Spleen (tissue), 11 donors: ENCODE data around the gene EVI5. TPM values are rescaled to one million over a fixed set of nuclear protein-coding genes. Genes with fewer than 3 reads are reported as not detected.

Experiments used
- DNase-seq: peaks from one replicate; pipeline ENCODE4 v3.0.0-alpha.2; 2020
- H3K27ac ChIP-seq, 8 donors: fragments of 200-600 bp; sonication (generic) in 7 of 8; 1 replicate in 4 of 8; 2 replicates in 4 of 8; pipeline versions ENCODE4 v1.5.0 to v1.8.0; 2016 to 2021; ENCODE audit warnings: inconsistent platforms in 4 of 8, mild to moderate bottlenecking in 4 of 8, moderate library complexity in 1 of 8
- H3K27me3 ChIP-seq, 7 donors: fragments of 200-600 bp; sonication (generic) in 6 of 7; replicated peaks in 1 of 7; 1 replicate in 4 of 7; 2 replicates in 3 of 7; pipeline versions ENCODE4 v1.5.0 to v1.8.0; 2016 to 2021; ENCODE audit warnings: inconsistent platforms in 3 of 7, mild to moderate bottlenecking in 1 of 7
- H3K36me3 ChIP-seq, 6 donors: fragments of 200-600 bp; sonication (generic) in 5 of 6; 1 replicate in 4 of 6; 2 replicates in 2 of 6; pipeline versions ENCODE4 v1.5.0 to v1.8.0; 2016 to 2021; ENCODE audit warnings: inconsistent platforms in 2 of 6
- H3K4me1 ChIP-seq, 6 donors: fragments of 200-600 bp; sonication (generic) in 5 of 6; 1 replicate in 3 of 6; 2 replicates in 3 of 6; pipeline versions ENCODE4 v1.5.0 to v1.8.0; 2016 to 2021; ENCODE audit warnings: inconsistent platforms in 3 of 6
- H3K4me3 ChIP-seq, 8 donors: fragments of 200-600 bp; sonication (generic) in 7 of 8; 1 replicate in 4 of 8; 2 replicates in 4 of 8; pipeline versions ENCODE4 v1.5.0 to v1.8.0; 2016 to 2021; ENCODE audit warnings: inconsistent platforms in 4 of 8, mild to moderate bottlenecking in 4 of 8, moderate library complexity in 2 of 8
- H3K9me3 ChIP-seq, 8 donors: fragments of 200-600 bp; sonication (generic) in 7 of 8; 1 replicate in 4 of 8; 2 replicates in 4 of 8; pipeline versions ENCODE4 v1.5.0 to v1.8.0; 2016 to 2021; ENCODE audit warnings: inconsistent platforms in 4 of 8
- CTCF ChIP-seq, 11 experiments: fragments of 200-600 bp in 7 of 11; fragments of 450-650 bp in 4 of 11; sonication (generic) in 4 of 11; IDR thresholded peaks in 8 of 11; conservative IDR thresholded peaks in 3 of 11; 1 replicate in 7 of 11; 2 replicates in 4 of 11; pipeline versions ENCODE4 v1.4.0 to v1.8.0; 2016 to 2021; ENCODE audit warnings: antibody characterized with exemption in 11 of 11, inconsistent platforms in 4 of 11, mild to moderate bottlenecking in 1 of 11
- POLR2A ChIP-seq, 3 donors: fragments of 450-650 bp; IDR thresholded peaks; one replicate each; pipeline ENCODE4 v1.5.1; 2017; ENCODE audit warnings: antibody characterized with exemption in 3 of 3, mild to moderate bottlenecking in 1 of 3
- POLR2AphosphoS5 ChIP-seq, 3 donors: sonication (generic); formaldehyde crosslinking; IDR thresholded peaks; one replicate each; pipeline ENCODE4 v1.5.1; 2017; ENCODE audit warnings: antibody characterized with exemption in 3 of 3
- WGBS, 5 donors: extraction: QIAGEN DNeasy Blood & Tissue Kit in 3 of 5; methylation state at CpG; one replicate each; pipeline versions ENCODE4 v1.1.5 to v1.1.7; 2013 to 2018; 5-methylcytosine and 5-hydroxymethylcytosine counted together
- intact Hi-C: fragments of 100-400 bp; cut with DNase I; formaldehyde crosslinking; loops from one replicate; pipeline ENCODE4 v1.15.0; 2023; ENCODE audit warnings: low total_unique reads
- polyA plus RNA-seq, 3 donors: library from polyadenylated mRNA; stranded (reverse); fragments of 200-250 nt; gene quantifications; one replicate each; pipeline ENCODE4 v1.2.1, GENCODE V29; 2013
- total RNA-seq, 7 donors: library from RNA; depleted of rRNA in 3 of 7; stranded (reverse); fragments of >200 nt in 3 of 7; fragmentation: NEBNext Ultra II Directional in 4 of 7; extraction: Animal tissue kit (Norgen Biotek cat#: 25700) in 4 of 7; gene quantifications; one replicate each; pipeline versions ENCODE4 v1.1.0 to v1.2.1, GENCODE V29; 2016 to 2021
- donor health status: healthy with polysubstance abuse.
- donor health status: DM: no; HTN: no; CAD: no; lungs with moderate emphysema.
- donor health status: DM: no; HTN: no; CAD: no.
- donor health status: Bipolar disorder and iron deficiency.
- donor health status: healthy.
- donor health status: DM: no; HTN: no; CAD: no.
- donor health status: DM: yes; HTN: yes; CAD: no.

EVI5 gene
- total and polyA plus RNA-seq, 10 donors: 1.7 to 38.3 (median 27.0) TPM

- H3K4me3 ChIP-seq: no peak overlapping the region
- intact Hi-C loops: loop anchor here (5.0 kb wide), 1 partner anchor 71 kb away; no protein-coding TSS in a partner anchor
- TF ChIP-seq CTCF (IDR thresholded peaks at IDR 0.05 in 8 of 11, conservative IDR thresholded peaks at IDR 0.05 in 3 of 11) (no peak), POLR2AphosphoS5 (IDR thresholded peaks at IDR 0.05) (no peak), POLR2A (IDR thresholded peaks at IDR 0.05) (no peak)
- no peak overlapping the region for H3K27ac ChIP-seq
- H3K27me3 ChIP-seq: no peaks in the 10 kb centered on the region
- no peaks in the 10 kb centered on the region for H3K9me3 ChIP-seq
- no peak for DNase-seq
- WGBS, 5 donors: 64 to 86% (median 78%) methylated on average over 3 of the region's 3 CpGs
- H3K4me1 ChIP-seq: peaks cover 0 to 5% (median 0%) of the 10 kb centered on the region in 6 donors
- H3K36me3 ChIP-seq: no peaks in the 10 kb centered on the region
These were observed 38.0 kb upstream of the EVI5 start for GRCh38 chr1:92822879-92823278.

- DNase-seq: no peak
- intact Hi-C loops: loop anchor here (5.0 kb wide), 1 partner anchor 68 kb away; no protein-coding TSS in a partner anchor
- 89 to 97% (median 93%) methylated on average over 3 of the region's 3 CpGs for WGBS, 5 donors
- Histone ChIP-seq H3K4me3 (no peak overlapping the region), H3K27ac (no peak overlapping the region), H3K36me3 (no peaks in the 10 kb centered on the region), H3K27me3 (no peaks in the 10 kb centered on the region), H3K9me3 (no peaks in the 10 kb centered on the region), H3K4me1 (peaks cover 0 to 5% (median 0%) of the 10 kb centered on the region in 6 donors)
- TF ChIP-seq CTCF (IDR thresholded peaks at IDR 0.05 in 8 of 11, conservative IDR thresholded peaks at IDR 0.05 in 3 of 11): no peak
- no peak for TF ChIP-seq POLR2A (IDR thresholded peaks at IDR 0.05)
- no peak for TF ChIP-seq POLR2AphosphoS5 (IDR thresholded peaks at IDR 0.05)
These were observed 35.6 kb upstream of the EVI5 start for GRCh38 chr1:92820551-92820950.

- intact Hi-C loops: loop anchor here (5.0 kb wide), 1 partner anchor 68 kb away; no protein-coding TSS in a partner anchor
- Histone ChIP-seq H3K9me3 (no peaks in the 10 kb centered on the region), H3K27ac (no peak overlapping the region), H3K4me3 (no peak overlapping the region), H3K4me1 (peaks cover 0 to 5% (median 0%) of the 10 kb centered on the region in 6 donors), H3K36me3 (no peaks in the 10 kb centered on the region), H3K27me3 (no peaks in the 10 kb centered on the region)
- DNase-seq: no peak
- WGBS, 5 donors: 80 to 89% (median 85%) methylated on average over 3 of the region's 3 CpGs
- TF ChIP-seq POLR2A (IDR thresholded peaks at IDR 0.05): no peak
- TF ChIP-seq POLR2AphosphoS5 (IDR thresholded peaks at IDR 0.05): no peak
- no peak for TF ChIP-seq CTCF (IDR thresholded peaks at IDR 0.05 in 8 of 11, conservative IDR thresholded peaks at IDR 0.05 in 3 of 11)
These were observed 35.1 kb upstream of the EVI5 start for GRCh38 chr1:92820024-92820423.

- no peak overlapping the region for H3K4me3 ChIP-seq
- intact Hi-C loops: no loop called here
- WGBS, 5 donors: 86 to 93% (median 92%) methylated on average over 3 of the region's 3 CpGs
These were observed 33.3 kb upstream of the EVI5 start for GRCh38 chr1:92817986-92818764.

More at GRCh38 chr1:92817986-92818764, 33.3 kb upstream of the EVI5 start:
- no peaks in the 10 kb centered on the region for H3K9me3 ChIP-seq
- TF ChIP-seq POLR2A (IDR thresholded peaks at IDR 0.05): no peak
- TF ChIP-seq POLR2AphosphoS5 (IDR thresholded peaks at IDR 0.05): no peak
- TF ChIP-seq CTCF (IDR thresholded peaks at IDR 0.05 in 8 of 11, conservative IDR thresholded peaks at IDR 0.05 in 3 of 11): peak; percentile 53 to 80 (median 75)
- peaks cover 0 to 5% (median 0%) of the 10 kb centered on the region in 6 donors for H3K4me1 ChIP-seq
- no peaks in the 10 kb centered on the region for H3K36me3 ChIP-seq
- no peak for DNase-seq
- H3K27ac ChIP-seq: no peak overlapping the region
- H3K27me3 ChIP-seq: no peaks in the 10 kb centered on the region
